ENCODE measurements around the gene ERC1.
A peak's percentile ranks its signal among the peaks of the same experiment; 100 is the strongest.

ERC1 gene

GRCh38 chr12:1380171-1380851, 389.3 kb downstream of the ERC1 start:
- Histone ChIP-seq H3K9me3 (ENCODE audit: control insufficient read depth, insufficient read depth, low read length) (no peaks in the 10 kb centered on the region), H3K36me3 (ENCODE audit: control insufficient read depth, insufficient read depth, low read length) (no peaks in the 10 kb centered on the region), H3K27ac (ENCODE audit: low read length) (no peak overlapping the region), H3K4me3 (ENCODE audit: low read length) (no peak overlapping the region), H3K27me3 (ENCODE audit: control insufficient read depth, insufficient read depth, low read length) (no peaks in the 10 kb centered on the region), H3K4me1 (ENCODE audit: control insufficient read depth, insufficient read depth, low read length) (no peaks in the 10 kb centered on the region)
- DNase-seq (ENCODE audit: low read depth, low spot score), result no peak
- no CpG with 5 or more reads among the region's 12 CpGs for whole genome bisulfite sequencing (ENCODE audit: insufficient coverage, insufficient read length)

DNA sequence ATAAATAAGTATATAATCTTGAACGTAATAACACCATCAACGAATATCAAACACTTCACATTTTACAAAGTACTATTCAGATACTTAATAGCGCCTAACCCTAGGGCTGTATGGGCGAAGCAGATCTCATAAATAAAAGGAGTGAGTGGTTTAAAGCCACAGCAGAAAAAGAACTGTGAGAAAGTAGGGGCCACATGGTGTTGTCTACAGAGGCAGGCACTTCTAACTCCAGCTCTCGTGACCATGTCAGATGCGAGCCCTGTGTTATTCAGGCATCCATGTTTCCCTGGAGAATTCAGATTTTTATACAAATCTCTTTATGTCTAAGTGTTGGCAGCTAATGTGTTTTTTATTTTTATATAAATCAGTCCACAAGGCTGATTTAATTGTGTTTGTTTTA, 391.1 kb downstream of the ERC1 start:
- Histone ChIP-seq H3K27me3 (ENCODE audit: control insufficient read depth, insufficient read depth, low read length) (no peaks in the 10 kb centered on the region), H3K27ac (ENCODE audit: low read length) (no peak overlapping the region), H3K9me3 (ENCODE audit: control insufficient read depth, insufficient read depth, low read length) (no peaks in the 10 kb centered on the region), H3K36me3 (ENCODE audit: control insufficient read depth, insufficient read depth, low read length) (no peaks in the 10 kb centered on the region), H3K4me1 (ENCODE audit: control insufficient read depth, insufficient read depth, low read length) (no peaks in the 10 kb centered on the region), H3K4me3 (ENCODE audit: low read length) (no peak overlapping the region)
- 100% methylated on average over 2 of the region's 6 CpGs for WGBS (ENCODE audit: insufficient coverage, insufficient read length)
- no peak for DNase-seq (ENCODE audit: low read depth, low spot score)

GRCh38 chr12:1382826-1383225, 391.8 kb downstream of the ERC1 start:
- Histone ChIP-seq H3K9me3 (ENCODE audit: control insufficient read depth, insufficient read depth, low read length) (no peaks in the 10 kb centered on the region), H3K36me3 (ENCODE audit: control insufficient read depth, insufficient read depth, low read length) (no peaks in the 10 kb centered on the region), H3K4me3 (ENCODE audit: low read length) (no peak overlapping the region), H3K4me1 (ENCODE audit: control insufficient read depth, insufficient read depth, low read length) (no peaks in the 10 kb centered on the region), H3K27me3 (ENCODE audit: control insufficient read depth, insufficient read depth, low read length) (no peaks in the 10 kb centered on the region), H3K27ac (ENCODE audit: low read length) (no peak overlapping the region)
- no CpG with 5 or more reads among the region's 4 CpGs for WGBS (ENCODE audit: insufficient coverage, insufficient read length)
- no peak for DNase-seq (ENCODE audit: low read depth, low spot score)

GRCh38 chr12:1383758-1384157, 392.7 kb downstream of the ERC1 start:
- Histone ChIP-seq H3K27ac (ENCODE audit: low read length) (no peak overlapping the region), H3K4me3 (ENCODE audit: low read length) (no peak overlapping the region), H3K4me1 (ENCODE audit: control insufficient read depth, insufficient read depth, low read length) (no peaks in the 10 kb centered on the region), H3K36me3 (ENCODE audit: control insufficient read depth, insufficient read depth, low read length) (no peaks in the 10 kb centered on the region), H3K27me3 (ENCODE audit: control insufficient read depth, insufficient read depth, low read length) (no peaks in the 10 kb centered on the region), H3K9me3 (ENCODE audit: control insufficient read depth, insufficient read depth, low read length) (no peaks in the 10 kb centered on the region)
- no CpG with 5 or more reads among the region's 4 CpGs for WGBS (ENCODE audit: insufficient coverage, insufficient read length)
- no peak for DNase-seq (ENCODE audit: low read depth, low spot score)

DNA sequence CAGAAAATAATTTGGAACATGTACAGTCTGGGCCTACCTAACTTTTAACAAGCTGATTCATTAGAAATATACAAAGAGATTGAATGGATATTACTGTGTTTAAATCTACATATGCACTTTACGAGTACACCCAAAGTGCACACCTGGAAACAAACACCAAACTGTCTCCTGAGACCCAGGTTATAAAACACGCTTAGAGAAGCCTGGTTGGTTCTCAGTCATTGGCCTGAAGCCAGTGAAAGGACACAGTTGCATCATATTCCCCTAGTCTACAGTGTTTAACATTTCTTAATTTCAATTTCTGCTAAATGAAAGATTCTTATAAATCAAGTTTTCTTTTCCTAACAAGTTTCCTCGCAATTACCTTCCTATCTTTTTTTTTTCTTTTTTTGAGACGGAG, 393.9 kb downstream of the ERC1 start:
- no CpG with 5 or more reads among the region's 4 CpGs for WGBS (ENCODE audit: insufficient coverage, insufficient read length)
- Histone ChIP-seq H3K27me3 (ENCODE audit: control insufficient read depth, insufficient read depth, low read length) (no peaks in the 10 kb centered on the region), H3K4me1 (ENCODE audit: control insufficient read depth, insufficient read depth, low read length) (no peaks in the 10 kb centered on the region), H3K27ac (ENCODE audit: low read length) (no peak overlapping the region), H3K9me3 (ENCODE audit: control insufficient read depth, insufficient read depth, low read length) (no peaks in the 10 kb centered on the region; the same call in 1 of the 2 replicates), H3K4me3 (ENCODE audit: low read length) (no peak overlapping the region), H3K36me3 (ENCODE audit: control insufficient read depth, insufficient read depth, low read length) (no peaks in the 10 kb centered on the region)
- DNase-seq (ENCODE audit: low read depth, low spot score), result no peak

DNA sequence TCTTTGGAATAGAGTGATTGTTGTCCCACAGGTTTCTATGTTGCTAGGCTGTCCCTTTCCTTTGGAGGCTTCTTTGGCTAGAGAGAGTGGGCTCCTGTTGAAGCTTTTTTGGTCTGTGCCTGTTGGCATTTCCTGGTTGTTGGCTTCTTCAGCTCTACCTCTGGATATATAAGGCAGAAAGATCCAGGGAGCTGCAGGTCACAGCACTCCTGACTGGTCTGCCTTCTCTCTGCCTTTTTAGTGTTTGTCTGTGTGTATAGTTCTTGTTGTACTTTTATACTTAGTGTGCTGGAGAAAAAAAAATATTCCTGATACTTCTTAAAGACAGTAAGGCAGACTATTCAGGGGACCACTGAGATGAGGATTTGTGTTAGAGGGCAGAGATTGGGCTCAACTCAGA, 400.7 kb downstream of the ERC1 start:
- Histone ChIP-seq H3K9me3 (ENCODE audit: control insufficient read depth, insufficient read depth, low read length) (peaks cover 9% of the 10 kb centered on the region), H3K4me1 (ENCODE audit: control insufficient read depth, insufficient read depth, low read length) (no peaks in the 10 kb centered on the region), H3K4me3 (ENCODE audit: low read length) (no peak overlapping the region), H3K27ac (ENCODE audit: low read length) (no peak overlapping the region), H3K27me3 (ENCODE audit: control insufficient read depth, insufficient read depth, low read length) (no peaks in the 10 kb centered on the region), H3K36me3 (ENCODE audit: control insufficient read depth, insufficient read depth, low read length) (peaks cover 8% of the 10 kb centered on the region; the same call in 1 of the 2 replicates)
- DNase-seq (ENCODE audit: low read depth, low spot score), result peak; percentile 25

DNA sequence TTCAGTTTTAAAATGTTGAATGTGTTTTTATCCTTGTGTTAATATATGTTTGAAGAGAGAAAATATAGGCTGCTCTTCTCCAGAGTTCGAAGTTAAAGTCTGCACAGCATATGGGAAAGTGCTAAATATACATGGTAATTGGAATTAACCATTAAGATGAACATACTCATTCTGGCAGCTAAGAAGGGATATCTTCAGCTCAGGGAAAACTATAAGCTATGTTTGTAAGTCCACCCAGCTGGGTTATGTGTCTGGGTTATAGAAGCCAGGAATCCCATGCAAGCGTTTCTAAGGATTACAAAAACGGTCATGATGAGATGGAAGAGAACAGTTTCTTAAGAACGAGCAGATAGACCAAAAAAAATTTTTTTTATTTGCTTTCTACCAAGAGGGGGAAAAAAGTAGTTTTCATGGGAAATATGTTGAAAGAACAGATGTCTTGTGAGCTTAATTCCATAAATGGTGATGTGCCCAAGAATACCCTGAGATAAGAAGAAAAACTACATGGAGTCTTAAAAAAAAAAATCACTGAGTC, 404.5 kb downstream of the ERC1 start:
- H3K27ac ChIP-seq (ENCODE audit: low read length), result no peak overlapping the region
- H3K9me3 ChIP-seq (ENCODE audit: control insufficient read depth, insufficient read depth, low read length), result peaks cover 9% of the 10 kb centered on the region
- peaks cover 8% of the 10 kb centered on the region; the same call in 1 of the 2 replicates for H3K36me3 ChIP-seq (ENCODE audit: control insufficient read depth, insufficient read depth, low read length)
- no CpG with 5 or more reads among the region's 4 CpGs for WGBS (ENCODE audit: insufficient coverage, insufficient read length)
- no peaks in the 10 kb centered on the region for H3K27me3 ChIP-seq (ENCODE audit: control insufficient read depth, insufficient read depth, low read length)
- no peaks in the 10 kb centered on the region for H3K4me1 ChIP-seq (ENCODE audit: control insufficient read depth, insufficient read depth, low read length)
- no peak for DNase-seq (ENCODE audit: low read depth, low spot score)
- no peak overlapping the region for H3K4me3 ChIP-seq (ENCODE audit: low read length)

DNA sequence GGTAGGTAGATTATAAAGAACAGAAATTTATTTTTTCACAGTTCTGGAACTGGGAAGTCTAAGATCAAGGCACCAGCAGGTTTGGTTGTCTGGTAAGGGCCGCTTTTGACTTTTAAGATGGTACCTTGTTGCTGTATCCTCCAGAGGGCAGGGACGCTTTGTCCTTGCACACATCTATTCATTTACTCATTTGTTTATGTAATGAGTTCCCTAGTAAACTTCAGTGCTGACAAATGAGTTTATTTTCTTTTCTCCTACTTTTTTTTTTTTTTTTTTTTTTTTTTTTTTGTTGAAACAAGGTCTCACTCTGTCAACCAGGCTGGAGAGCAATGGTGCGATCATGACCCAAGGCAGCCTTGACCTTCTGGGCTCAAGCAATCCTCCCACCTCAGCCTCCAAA, 407.6 kb downstream of the ERC1 start:
- DNase-seq (ENCODE audit: low read depth, low spot score), result no peak
- no CpG with 5 or more reads among the region's 3 CpGs for WGBS (ENCODE audit: insufficient coverage, insufficient read length)
- Histone ChIP-seq H3K27me3 (ENCODE audit: control insufficient read depth, insufficient read depth, low read length) (no peaks in the 10 kb centered on the region), H3K27ac (ENCODE audit: low read length) (no peak overlapping the region), H3K36me3 (ENCODE audit: control insufficient read depth, insufficient read depth, low read length) (no peaks in the 10 kb centered on the region), H3K4me3 (ENCODE audit: low read length) (no peak overlapping the region), H3K9me3 (ENCODE audit: control insufficient read depth, insufficient read depth, low read length) (no peaks in the 10 kb centered on the region), H3K4me1 (ENCODE audit: control insufficient read depth, insufficient read depth, low read length) (no peaks in the 10 kb centered on the region)

GRCh38 chr12:1401891-1402290, 410.9 kb downstream of the ERC1 start:
- no peaks in the 10 kb centered on the region for H3K27me3 ChIP-seq (ENCODE audit: control insufficient read depth, insufficient read depth, low read length)
- no peak for DNase-seq (ENCODE audit: low read depth, low spot score)
- H3K27ac ChIP-seq (ENCODE audit: low read length), result no peak overlapping the region
- no peaks in the 10 kb centered on the region for H3K4me1 ChIP-seq (ENCODE audit: control insufficient read depth, insufficient read depth, low read length)
- no peak overlapping the region for H3K4me3 ChIP-seq (ENCODE audit: low read length)
- H3K36me3 ChIP-seq (ENCODE audit: control insufficient read depth, insufficient read depth, low read length), result no peaks in the 10 kb centered on the region
- WGBS (ENCODE audit: insufficient coverage, insufficient read length), result no CpG with 5 or more reads among the region's 3 CpGs
- no peaks in the 10 kb centered on the region for H3K9me3 ChIP-seq (ENCODE audit: control insufficient read depth, insufficient read depth, low read length)

- no peaks in the 10 kb centered on the region for H3K9me3 ChIP-seq (ENCODE audit: control insufficient read depth, insufficient read depth, low read length)
- no peak for DNase-seq (ENCODE audit: low read depth, low spot score)
- no peaks in the 10 kb centered on the region for H3K36me3 ChIP-seq (ENCODE audit: control insufficient read depth, insufficient read depth, low read length)
- H3K4me3 ChIP-seq (ENCODE audit: low read length), result no peak overlapping the region
- no CpG with 5 or more reads among the region's 4 CpGs for WGBS (ENCODE audit: insufficient coverage, insufficient read length)
- H3K4me1 ChIP-seq (ENCODE audit: control insufficient read depth, insufficient read depth, low read length), result no peaks in the 10 kb centered on the region
- H3K27ac ChIP-seq (ENCODE audit: low read length), result no peak overlapping the region
- no peaks in the 10 kb centered on the region for H3K27me3 ChIP-seq (ENCODE audit: control insufficient read depth, insufficient read depth, low read length)
Measured at GRCh38 chr12:1403417-1403816, 412.4 kb downstream of the ERC1 start.

GRCh38 chr12:1405619-1406018, 414.6 kb downstream of the ERC1 start:
- H3K9me3 ChIP-seq (ENCODE audit: control insufficient read depth, insufficient read depth, low read length), result no peaks in the 10 kb centered on the region
- no CpG with 5 or more reads among the region's 5 CpGs for WGBS (ENCODE audit: insufficient coverage, insufficient read length)
- no peak overlapping the region for H3K4me3 ChIP-seq (ENCODE audit: low read length)
- no peaks in the 10 kb centered on the region for H3K27me3 ChIP-seq (ENCODE audit: control insufficient read depth, insufficient read depth, low read length)
- DNase-seq (ENCODE audit: low read depth, low spot score), result no peak
- H3K27ac ChIP-seq (ENCODE audit: low read length), result no peak overlapping the region
- no peaks in the 10 kb centered on the region for H3K4me1 ChIP-seq (ENCODE audit: control insufficient read depth, insufficient read depth, low read length)
- no peaks in the 10 kb centered on the region for H3K36me3 ChIP-seq (ENCODE audit: control insufficient read depth, insufficient read depth, low read length)

Data from iPS DF 6.9 (cell line).